SK-N-SH treated with all-trans-retinoic acid at 6 μM for 48 hours (cell line): ENCODE data around the gene DIP2C.
A peak's percentile ranks its signal among the peaks of the same experiment; 100 is the strongest.

Experiments used
- ATAC-seq: fragments of 200-7000 bp; cut with Tn5 transposase; 3 replicates; pipeline ENCODE4 v1.9.1; 2020; ENCODE audit warnings: mild to moderate bottlenecking, moderate library complexity
- ARNTL ChIP-seq: fragments of 450-650 bp; formaldehyde crosslinking; IDR thresholded peaks from 2 replicates; pipeline ENCODE4 v1.5.0; 2020; ENCODE audit warnings: low read depth, mild to moderate bottlenecking, moderate library complexity, borderline replicate concordance
- BACH2 ChIP-seq: fragments of 250-450 bp; sonication (Bioruptor Pico); IDR thresholded peaks from 2 replicates; pipeline ENCODE4 v1.9.0; 2021; ENCODE audit warnings: mild to moderate bottlenecking, borderline replicate concordance
- CSDC2 ChIP-seq: fragments of 250-450 bp; sonication (Bioruptor Pico); IDR thresholded peaks from 2 replicates; pipeline ENCODE4 v1.5.0; 2020; ENCODE audit warnings: mild to moderate bottlenecking, moderate library complexity
- ESRRG ChIP-seq: fragments of 250-450 bp; sonication (Bioruptor Pico); IDR thresholded peaks from 2 replicates; pipeline ENCODE4 v1.6.1; 2021; ENCODE audit warnings: mild to moderate bottlenecking
- GLIS3 ChIP-seq: fragments of 250-450 bp; sonication (Bioruptor Pico); IDR thresholded peaks from 2 replicates; pipeline ENCODE4 v1.5.0; 2020; ENCODE audit warnings: mild to moderate bottlenecking, moderate library complexity
- ISL1 ChIP-seq: fragments of 250-450 bp; sonication (Bioruptor Pico); IDR thresholded peaks from 2 replicates; pipeline ENCODE4 v2.1.2; 2022; ENCODE audit warnings: mild to moderate bottlenecking, moderate library complexity
- RARB ChIP-seq: fragments of 250-450 bp; sonication (Bioruptor Pico); IDR thresholded peaks from 2 replicates; pipeline ENCODE4 v1.8.0; 2021; ENCODE audit warnings: mild to moderate bottlenecking, moderate library complexity
- SNAI2 ChIP-seq: fragments of 250-450 bp; sonication (Bioruptor Pico); IDR thresholded peaks from 2 replicates; pipeline ENCODE4 v1.5.0; 2020; ENCODE audit warnings: mild to moderate bottlenecking, moderate library complexity
- TCF4 ChIP-seq: fragments of 250-450 bp; sonication (Bioruptor Pico); IDR thresholded peaks from 2 replicates; pipeline ENCODE4 v1.8.0; 2021; ENCODE audit warnings: mild to moderate bottlenecking, moderate library complexity, borderline replicate concordance
- ZC3H10 ChIP-seq: fragments of 250-450 bp; sonication (Bioruptor Pico); IDR thresholded peaks from 2 replicates; pipeline ENCODE4 v1.5.1; 2021; ENCODE audit warnings: mild to moderate bottlenecking, moderate library complexity
- ZFP3 ChIP-seq: fragments of 250-450 bp; sonication (Bioruptor Pico); IDR thresholded peaks from 2 replicates; pipeline ENCODE4 v1.5.0; 2020; ENCODE audit warnings: mild to moderate bottlenecking, moderate library complexity
- ZFP30 ChIP-seq: fragments of 450-650 bp; formaldehyde crosslinking; IDR thresholded peaks from 2 replicates; pipeline ENCODE4 v1.5.0; 2022; ENCODE audit warnings: mild to moderate bottlenecking, moderate library complexity
- ZNF565 ChIP-seq: fragments of 450-650 bp; formaldehyde crosslinking; conservative IDR thresholded peaks from 2 replicates; pipeline ENCODE4 v1.5.0; 2020; ENCODE audit warnings: low read depth, mild to moderate bottlenecking, moderate library complexity
- ZNF70 ChIP-seq: fragments of 450-650 bp; formaldehyde crosslinking; IDR thresholded peaks from 2 replicates; pipeline ENCODE4 v1.5.0; 2020; ENCODE audit warnings: mild to moderate bottlenecking, moderate library complexity
- ZNF8 ChIP-seq: fragments of 450-650 bp; formaldehyde crosslinking; IDR thresholded peaks from 2 replicates; pipeline ENCODE4 v1.5.0; 2020; ENCODE audit warnings: mild to moderate bottlenecking, moderate library complexity
- TF ChIP-seq, protein P1 (sequence below): fragments of 250-450 bp; sonication (Bioruptor Pico); IDR thresholded peaks from 2 replicates; pipeline ENCODE4 v1.5.0; 2020; ENCODE audit warnings: mild to moderate bottlenecking, moderate library complexity
- TF ChIP-seq, protein P2 (sequence below): fragments of 250-450 bp; sonication (Bioruptor Pico); IDR thresholded peaks from 2 replicates; pipeline ENCODE4 v1.8.0; 2020; ENCODE audit warnings: mild to moderate bottlenecking, moderate library complexity, borderline replicate concordance
- TF ChIP-seq, protein P3 (sequence below): fragments of 250-450 bp; sonication (Bioruptor Pico); IDR thresholded peaks from 2 replicates; pipeline ENCODE4 v1.5.1; 2020; ENCODE audit warnings: low read depth, mild to moderate bottlenecking, moderate library complexity
- TF ChIP-seq, protein P4 (sequence below): fragments of 250-450 bp; sonication (Bioruptor Pico); IDR thresholded peaks from 2 replicates; pipeline ENCODE4 v1.8.0; 2021; ENCODE audit warnings: low read depth, mild to moderate bottlenecking, moderate library complexity, borderline replicate concordance

The DIP2C gene

DNA sequence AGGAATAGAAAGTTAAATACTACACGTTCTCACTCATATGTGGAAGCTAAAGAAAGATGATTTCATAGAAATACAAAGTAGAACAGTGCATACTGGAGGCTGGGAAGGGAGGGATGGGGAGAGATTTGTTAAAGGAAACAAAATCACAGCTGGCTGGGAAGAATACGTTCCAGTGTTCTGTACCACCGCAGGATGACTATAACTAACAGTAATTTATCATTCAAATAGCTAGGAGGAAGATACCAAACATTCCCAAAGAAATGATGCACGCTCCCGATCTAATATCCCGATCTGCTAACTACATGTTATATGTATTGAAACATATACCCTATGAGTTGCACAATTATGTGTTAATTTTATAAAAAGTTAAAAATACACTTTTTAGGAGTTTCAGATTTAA, 391.9 kb downstream of the DIP2C start:
- peak; percentile 73 for ATAC-seq
- TF ChIP-seq, protein P1, sequence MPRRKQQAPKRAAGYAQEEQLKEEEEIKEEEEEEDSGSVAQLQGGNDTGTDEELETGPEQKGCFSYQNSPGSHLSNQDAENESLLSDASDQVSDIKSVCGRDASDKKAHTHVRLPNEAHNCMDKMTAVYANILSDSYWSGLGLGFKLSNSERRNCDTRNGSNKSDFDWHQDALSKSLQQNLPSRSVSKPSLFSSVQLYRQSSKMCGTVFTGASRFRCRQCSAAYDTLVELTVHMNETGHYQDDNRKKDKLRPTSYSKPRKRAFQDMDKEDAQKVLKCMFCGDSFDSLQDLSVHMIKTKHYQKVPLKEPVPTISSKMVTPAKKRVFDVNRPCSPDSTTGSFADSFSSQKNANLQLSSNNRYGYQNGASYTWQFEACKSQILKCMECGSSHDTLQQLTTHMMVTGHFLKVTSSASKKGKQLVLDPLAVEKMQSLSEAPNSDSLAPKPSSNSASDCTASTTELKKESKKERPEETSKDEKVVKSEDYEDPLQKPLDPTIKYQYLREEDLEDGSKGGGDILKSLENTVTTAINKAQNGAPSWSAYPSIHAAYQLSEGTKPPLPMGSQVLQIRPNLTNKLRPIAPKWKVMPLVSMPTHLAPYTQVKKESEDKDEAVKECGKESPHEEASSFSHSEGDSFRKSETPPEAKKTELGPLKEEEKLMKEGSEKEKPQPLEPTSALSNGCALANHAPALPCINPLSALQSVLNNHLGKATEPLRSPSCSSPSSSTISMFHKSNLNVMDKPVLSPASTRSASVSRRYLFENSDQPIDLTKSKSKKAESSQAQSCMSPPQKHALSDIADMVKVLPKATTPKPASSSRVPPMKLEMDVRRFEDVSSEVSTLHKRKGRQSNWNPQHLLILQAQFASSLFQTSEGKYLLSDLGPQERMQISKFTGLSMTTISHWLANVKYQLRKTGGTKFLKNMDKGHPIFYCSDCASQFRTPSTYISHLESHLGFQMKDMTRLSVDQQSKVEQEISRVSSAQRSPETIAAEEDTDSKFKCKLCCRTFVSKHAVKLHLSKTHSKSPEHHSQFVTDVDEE, result no peak
- TF ChIP-seq ISL1 (CRISPR knock-in tag), result no peak
- no peak; the same call in 1 of the 2 replicates for TF ChIP-seq ZFP3 (CRISPR knock-in tag)
- no peak for TF ChIP-seq CSDC2 (CRISPR knock-in tag)
- no peak for TF ChIP-seq BACH2 (CRISPR knock-in tag)
- TF ChIP-seq, protein P2, sequence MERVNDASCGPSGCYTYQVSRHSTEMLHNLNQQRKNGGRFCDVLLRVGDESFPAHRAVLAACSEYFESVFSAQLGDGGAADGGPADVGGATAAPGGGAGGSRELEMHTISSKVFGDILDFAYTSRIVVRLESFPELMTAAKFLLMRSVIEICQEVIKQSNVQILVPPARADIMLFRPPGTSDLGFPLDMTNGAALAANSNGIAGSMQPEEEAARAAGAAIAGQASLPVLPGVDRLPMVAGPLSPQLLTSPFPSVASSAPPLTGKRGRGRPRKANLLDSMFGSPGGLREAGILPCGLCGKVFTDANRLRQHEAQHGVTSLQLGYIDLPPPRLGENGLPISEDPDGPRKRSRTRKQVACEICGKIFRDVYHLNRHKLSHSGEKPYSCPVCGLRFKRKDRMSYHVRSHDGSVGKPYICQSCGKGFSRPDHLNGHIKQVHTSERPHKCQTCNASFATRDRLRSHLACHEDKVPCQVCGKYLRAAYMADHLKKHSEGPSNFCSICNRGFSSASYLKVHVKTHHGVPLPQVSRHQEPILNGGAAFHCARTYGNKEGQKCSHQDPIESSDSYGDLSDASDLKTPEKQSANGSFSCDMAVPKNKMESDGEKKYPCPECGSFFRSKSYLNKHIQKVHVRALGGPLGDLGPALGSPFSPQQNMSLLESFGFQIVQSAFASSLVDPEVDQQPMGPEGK (CRISPR knock-in tag), result no peak
- no peak for TF ChIP-seq ZFP30 (CRISPR knock-in tag)
- no peak for TF ChIP-seq ZNF70
- no peak for TF ChIP-seq ZC3H10 (CRISPR knock-in tag)
- TF ChIP-seq SNAI2, result no peak
- no peak for TF ChIP-seq GLIS3
- no peak for TF ChIP-seq ESRRG
- no peak for TF ChIP-seq ARNTL (CRISPR knock-in tag)
- no peak for TF ChIP-seq ZNF8 (CRISPR knock-in tag)
- no peak for TF ChIP-seq ZNF565

DNA sequence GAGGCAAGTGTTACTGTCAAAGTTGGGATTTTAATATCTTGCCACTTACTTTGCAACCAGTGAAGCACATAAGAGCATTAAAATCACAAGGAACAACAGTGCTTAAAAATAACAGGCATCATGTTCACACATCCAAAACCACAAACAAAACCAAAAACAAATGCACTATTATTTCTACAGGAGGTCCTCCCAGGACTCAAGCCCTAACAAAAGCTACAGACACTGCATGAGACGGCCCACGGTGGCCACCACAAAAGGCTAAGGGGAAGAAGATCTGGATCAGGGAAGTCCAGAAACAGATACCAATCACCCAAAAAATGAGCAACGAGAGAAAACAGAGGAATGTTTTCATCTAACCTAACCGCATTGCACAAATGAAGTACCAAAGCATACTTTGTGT, 395.8 kb downstream of the DIP2C start:
- TF ChIP-seq CSDC2 (CRISPR knock-in tag), result no peak
- ATAC-seq, result no peak

DNA sequence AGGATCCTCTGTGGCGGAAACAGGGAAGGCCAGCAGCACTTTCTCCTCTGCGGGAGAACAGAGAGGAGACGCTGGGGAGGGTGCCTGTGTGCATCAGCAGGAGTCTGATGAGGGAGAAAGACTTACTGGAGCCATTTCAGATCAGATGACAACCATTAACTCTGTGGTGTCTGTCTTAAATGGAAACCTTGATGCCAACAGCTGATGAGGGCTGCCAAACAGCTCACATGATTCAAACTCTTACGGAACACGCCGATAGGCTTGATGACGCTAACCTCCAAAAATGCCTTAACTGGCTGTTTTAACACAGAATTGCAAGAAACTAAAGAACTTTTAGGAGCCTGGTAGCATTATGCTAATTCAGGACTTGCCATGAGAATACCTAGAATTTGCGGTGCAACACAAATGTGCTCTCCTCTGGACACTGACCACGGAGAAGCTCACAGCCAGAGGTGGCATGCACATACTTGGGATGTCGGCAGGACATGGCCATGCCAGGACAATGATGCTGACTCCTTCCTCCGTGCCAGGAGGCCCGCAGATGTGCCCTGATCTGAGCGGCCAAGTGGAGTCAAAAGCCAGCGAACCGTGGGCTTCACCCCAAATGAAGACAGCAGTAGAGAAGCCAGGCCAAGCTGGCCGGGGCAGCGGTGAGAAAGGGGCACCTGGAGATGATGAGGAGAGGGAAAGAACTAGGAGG, 399.3 kb downstream of the DIP2C start:
- no peak for ATAC-seq
- TF ChIP-seq RARB (CRISPR knock-in tag) (no peak), CSDC2 (CRISPR knock-in tag) (no peak), ESRRG (no peak), TCF4 (no peak), SNAI2 (no peak)
- TF ChIP-seq, protein P3, sequence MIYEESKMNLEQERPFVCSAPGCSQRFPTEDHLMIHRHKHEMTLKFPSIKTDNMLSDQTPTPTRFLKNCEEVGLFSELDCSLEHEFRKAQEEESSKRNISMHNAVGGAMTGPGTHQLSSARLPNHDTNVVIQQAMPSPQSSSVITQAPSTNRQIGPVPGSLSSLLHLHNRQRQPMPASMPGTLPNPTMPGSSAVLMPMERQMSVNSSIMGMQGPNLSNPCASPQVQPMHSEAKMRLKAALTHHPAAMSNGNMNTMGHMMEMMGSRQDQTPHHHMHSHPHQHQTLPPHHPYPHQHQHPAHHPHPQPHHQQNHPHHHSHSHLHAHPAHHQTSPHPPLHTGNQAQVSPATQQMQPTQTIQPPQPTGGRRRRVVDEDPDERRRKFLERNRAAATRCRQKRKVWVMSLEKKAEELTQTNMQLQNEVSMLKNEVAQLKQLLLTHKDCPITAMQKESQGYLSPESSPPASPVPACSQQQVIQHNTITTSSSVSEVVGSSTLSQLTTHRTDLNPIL (CRISPR knock-in tag), result no peak
- TF ChIP-seq, protein P1, result no peak
- TF ChIP-seq, protein P4, sequence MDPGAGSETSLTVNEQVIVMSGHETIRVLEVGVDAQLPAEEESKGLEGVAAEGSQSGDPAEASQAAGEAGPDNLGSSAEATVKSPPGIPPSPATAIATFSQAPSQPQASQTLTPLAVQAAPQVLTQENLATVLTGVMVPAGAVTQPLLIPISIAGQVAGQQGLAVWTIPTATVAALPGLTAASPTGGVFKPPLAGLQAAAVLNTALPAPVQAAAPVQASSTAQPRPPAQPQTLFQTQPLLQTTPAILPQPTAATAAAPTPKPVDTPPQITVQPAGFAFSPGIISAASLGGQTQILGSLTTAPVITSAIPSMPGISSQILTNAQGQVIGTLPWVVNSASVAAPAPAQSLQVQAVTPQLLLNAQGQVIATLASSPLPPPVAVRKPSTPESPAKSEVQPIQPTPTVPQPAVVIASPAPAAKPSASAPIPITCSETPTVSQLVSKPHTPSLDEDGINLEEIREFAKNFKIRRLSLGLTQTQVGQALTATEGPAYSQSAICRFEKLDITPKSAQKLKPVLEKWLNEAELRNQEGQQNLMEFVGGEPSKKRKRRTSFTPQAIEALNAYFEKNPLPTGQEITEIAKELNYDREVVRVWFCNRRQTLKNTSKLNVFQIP (CRISPR knock-in tag), result no peak
